ENCODE data around the gene FAM118A.

The FAM118A gene

DNA sequence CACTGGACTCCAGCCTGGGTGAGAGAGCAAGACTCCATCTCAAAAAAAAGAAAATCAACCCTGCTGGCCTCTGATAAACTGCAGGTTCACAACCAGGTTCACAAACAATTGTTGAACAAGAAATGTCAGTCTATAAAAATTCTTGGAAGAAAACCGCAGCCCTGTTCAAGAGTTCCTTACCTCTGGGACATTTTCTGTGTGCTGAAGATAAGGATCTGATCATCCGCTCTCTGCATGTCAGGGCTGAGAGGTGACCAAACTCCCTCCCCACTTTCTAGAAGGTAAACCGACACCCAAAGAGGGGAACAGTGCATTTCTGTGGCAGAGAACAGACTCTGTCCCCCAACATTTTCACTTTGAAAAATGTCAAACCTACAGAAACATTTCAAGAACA is 29.1 kb upstream of the FAM118A start:
- H3F3A ChIP-seq (ENCODE audit: low read depth): no peaks in the 10 kb centered on the region
- no peaks in the 10 kb centered on the region for H3K27me3 ChIP-seq (ENCODE audit: insufficient read depth, low read length, poor library complexity, severe bottlenecking)
- H4K20me1 ChIP-seq (ENCODE audit: insufficient read depth, low read length, poor library complexity, severe bottlenecking): no peaks in the 10 kb centered on the region
- no peak overlapping the region for H2AFZ ChIP-seq (ENCODE audit: low read length)
- no peaks in the 10 kb centered on the region for H3K9me3 ChIP-seq (ENCODE audit: insufficient read depth, low read depth, low read length)
- H3K9ac ChIP-seq (ENCODE audit: low read depth, low read length, poor library complexity, severe bottlenecking): no peak overlapping the region
- no peaks in the 10 kb centered on the region for H3K9me2 ChIP-seq (replicated peaks; ENCODE audit: low read depth, low read length)
- H3K79me2 ChIP-seq (ENCODE audit: insufficient read depth, low read length): no peaks in the 10 kb centered on the region
- H3K36me3 ChIP-seq (ENCODE audit: insufficient read depth, low read length): no peaks in the 10 kb centered on the region
- H3K4me2 ChIP-seq (ENCODE audit: low read depth, low read length, poor library complexity, severe bottlenecking): no peak overlapping the region
- TF ChIP-seq EZH2phosphoT487 (IDR thresholded peaks at IDR 0.05; ENCODE audit: borderline replicate concordance): no peak
- TF ChIP-seq, protein P1, sequence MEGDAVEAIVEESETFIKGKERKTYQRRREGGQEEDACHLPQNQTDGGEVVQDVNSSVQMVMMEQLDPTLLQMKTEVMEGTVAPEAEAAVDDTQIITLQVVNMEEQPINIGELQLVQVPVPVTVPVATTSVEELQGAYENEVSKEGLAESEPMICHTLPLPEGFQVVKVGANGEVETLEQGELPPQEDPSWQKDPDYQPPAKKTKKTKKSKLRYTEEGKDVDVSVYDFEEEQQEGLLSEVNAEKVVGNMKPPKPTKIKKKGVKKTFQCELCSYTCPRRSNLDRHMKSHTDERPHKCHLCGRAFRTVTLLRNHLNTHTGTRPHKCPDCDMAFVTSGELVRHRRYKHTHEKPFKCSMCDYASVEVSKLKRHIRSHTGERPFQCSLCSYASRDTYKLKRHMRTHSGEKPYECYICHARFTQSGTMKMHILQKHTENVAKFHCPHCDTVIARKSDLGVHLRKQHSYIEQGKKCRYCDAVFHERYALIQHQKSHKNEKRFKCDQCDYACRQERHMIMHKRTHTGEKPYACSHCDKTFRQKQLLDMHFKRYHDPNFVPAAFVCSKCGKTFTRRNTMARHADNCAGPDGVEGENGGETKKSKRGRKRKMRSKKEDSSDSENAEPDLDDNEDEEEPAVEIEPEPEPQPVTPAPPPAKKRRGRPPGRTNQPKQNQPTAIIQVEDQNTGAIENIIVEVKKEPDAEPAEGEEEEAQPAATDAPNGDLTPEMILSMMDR (conservative IDR thresholded peaks at IDR 0.05; ENCODE audit: low read length): no peak
- no peaks in the 10 kb centered on the region for H3K4me1 ChIP-seq (ENCODE audit: insufficient read depth, low read length, poor library complexity, severe bottlenecking)
- H3K4me3 ChIP-seq (ENCODE audit: low read length, poor library complexity, severe bottlenecking): no peak overlapping the region

DNA sequence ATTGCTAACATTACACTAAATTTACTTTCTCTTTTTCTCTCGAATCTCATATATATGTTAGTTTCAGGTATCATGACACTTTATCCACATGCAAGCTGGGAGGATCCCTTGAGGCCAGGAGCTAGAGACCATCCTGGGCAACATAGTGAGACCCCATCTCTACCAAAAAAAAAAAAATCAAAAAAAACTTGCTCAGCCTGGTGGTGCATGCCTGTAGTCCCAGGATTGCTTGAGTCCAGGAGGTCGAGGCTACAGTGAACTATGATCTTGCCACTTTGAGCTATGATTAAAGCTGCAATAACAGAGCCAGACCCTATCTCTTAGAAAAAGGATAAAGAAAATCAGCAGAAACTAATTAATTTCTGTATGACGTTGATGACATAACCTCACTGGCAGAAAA is 28.7 kb upstream of the FAM118A start:
- Histone ChIP-seq H3K27me3 (ENCODE audit: insufficient read depth, low read length, poor library complexity, severe bottlenecking) (no peaks in the 10 kb centered on the region), H4K20me1 (ENCODE audit: insufficient read depth, low read length, poor library complexity, severe bottlenecking) (no peaks in the 10 kb centered on the region), H3K9me2 (replicated peaks; ENCODE audit: low read depth, low read length) (no peaks in the 10 kb centered on the region), H3K9ac (ENCODE audit: low read depth, low read length, poor library complexity, severe bottlenecking) (no peak overlapping the region), H3K4me1 (ENCODE audit: insufficient read depth, low read length, poor library complexity, severe bottlenecking) (no peaks in the 10 kb centered on the region), H3K9me3 (ENCODE audit: insufficient read depth, low read depth, low read length) (no peaks in the 10 kb centered on the region), H3K36me3 (ENCODE audit: insufficient read depth, low read length) (no peaks in the 10 kb centered on the region), H3F3A (ENCODE audit: low read depth) (no peaks in the 10 kb centered on the region), H3K79me2 (ENCODE audit: insufficient read depth, low read length) (no peaks in the 10 kb centered on the region), H2AFZ (ENCODE audit: low read length) (no peak overlapping the region), H3K4me2 (ENCODE audit: low read depth, low read length, poor library complexity, severe bottlenecking) (no peak overlapping the region), H3K4me3 (ENCODE audit: low read length, poor library complexity, severe bottlenecking) (no peak overlapping the region)
- TF ChIP-seq EZH2phosphoT487 (IDR thresholded peaks at IDR 0.05; ENCODE audit: borderline replicate concordance): no peak
- TF ChIP-seq, protein P1 (conservative IDR thresholded peaks at IDR 0.05; ENCODE audit: low read length): no peak

DNA sequence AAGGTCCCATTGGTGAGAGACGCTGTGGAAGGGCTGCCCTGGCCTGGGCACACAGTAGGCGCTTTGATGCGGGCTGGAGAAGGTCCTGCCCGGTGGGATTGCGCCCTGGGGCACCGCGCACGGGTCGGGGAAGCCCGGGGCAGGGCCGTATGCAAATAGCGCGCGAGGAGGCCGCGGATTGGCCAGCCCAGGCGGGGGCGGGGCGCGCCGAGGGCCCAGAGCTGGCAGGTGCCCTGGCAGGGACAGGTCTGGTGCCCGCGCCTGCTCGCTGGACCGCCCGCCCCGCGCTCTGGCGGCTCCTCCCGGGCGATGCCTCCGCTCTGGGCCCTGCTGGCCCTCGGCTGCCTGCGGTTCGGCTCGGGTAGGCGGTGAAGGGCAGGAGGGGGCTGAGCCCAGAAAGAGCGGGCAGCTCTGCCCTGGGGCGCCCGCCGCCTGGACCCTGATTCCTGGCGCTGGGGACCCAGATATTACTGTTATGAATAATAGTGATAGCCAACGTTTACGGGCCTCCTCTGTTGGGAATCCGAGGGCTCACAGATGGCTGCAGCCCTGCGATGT is 24.9 kb upstream of the FAM118A start, which contains the start of gene UPK3A:
Gene UPK3A (plus strand): TSS at position 245 of the 558 bp plus-strand sequence. CDS start 65 bp downstream, at position 310.
- Histone ChIP-seq H3K4me1 (ENCODE audit: insufficient read depth, low read length, poor library complexity, severe bottlenecking) (no peaks in the 10 kb centered on the region), H3K4me2 (ENCODE audit: low read depth, low read length, poor library complexity, severe bottlenecking) (no peak within 1 kb of the TSS), H3K4me3 (ENCODE audit: low read length, poor library complexity, severe bottlenecking) (no peak within 1 kb of the TSS), H3F3A (ENCODE audit: low read depth) (no peaks in the 10 kb centered on the region), H3K9me3 (ENCODE audit: insufficient read depth, low read depth, low read length) (no peaks in the 10 kb centered on the region), H3K9me2 (replicated peaks; ENCODE audit: low read depth, low read length) (no peaks in the 10 kb centered on the region), H4K20me1 (ENCODE audit: insufficient read depth, low read length, poor library complexity, severe bottlenecking) (no peaks in the 10 kb centered on the region), H3K27me3 (ENCODE audit: insufficient read depth, low read length, poor library complexity, severe bottlenecking) (no peaks in the 10 kb centered on the region), H2AFZ (ENCODE audit: low read length) (no peak within 1 kb of the TSS), H3K9ac (ENCODE audit: low read depth, low read length, poor library complexity, severe bottlenecking) (no peak within 1 kb of the TSS), H3K79me2 (ENCODE audit: insufficient read depth, low read length) (no peaks in the 10 kb centered on the region), H3K36me3 (ENCODE audit: insufficient read depth, low read length) (no peaks in the 10 kb centered on the region)
- TF ChIP-seq, protein P1 (conservative IDR thresholded peaks at IDR 0.05; ENCODE audit: low read length): no peak
- no peak for TF ChIP-seq EZH2phosphoT487 (IDR thresholded peaks at IDR 0.05; ENCODE audit: borderline replicate concordance)
